H1 (cell line): ENCODE measurements around the gene ABCA5. TPM values are rescaled to one million over a fixed set of nuclear protein-coding genes. Genes with fewer than 3 reads are reported as not detected.

Source experiments
- CTCF ChIA-PET: fragments of 300-600 bp; sonication (Branson Sonifier 250); formaldehyde crosslinking; loops from one replicate; lab custom pipeline; 2021; ENCODE audit not compliant: partially characterized antibody; lab: Charles Lee
- POLR2A ChIA-PET: fragments of 300-600 bp; sonication (Branson Sonifier 250); formaldehyde crosslinking; loops from one replicate; lab custom pipeline; 2021; ENCODE audit warnings: inconsistent platforms; ENCODE audit not compliant: partially characterized antibody; lab: Charles Lee
- DNase-seq, 2 experiments: peaks; one replicate each; pipeline versions ENCODE4 v3.0.0 to v3.0.0-alpha.2; 2010 to 2022; ENCODE audit warnings: low spot score in 2 of 2, low read depth in 1 of 2, mixed read lengths in 1 of 2
- FAIRE-seq: peaks from 2 replicates; lab custom pipeline; 2011; peaks lifted over from hg19 to GRCh38; lab: Jason Lieb, UNC
- H2AFZ ChIP-seq: 2 replicates; pipeline ENCODE4 v1.8.1; 2012; ENCODE audit warnings: low read length, inconsistent platforms
- H2AK5ac ChIP-seq: 2 replicates; pipeline ENCODE4 v1.6.1; 2013; ENCODE audit warnings: low read depth, low read length
- H2BK120ac ChIP-seq: replicated peaks from 2 replicates; pipeline ENCODE3; 2013; ENCODE audit warnings: low read depth, low read length, inconsistent platforms
- H2BK12ac ChIP-seq: 2 replicates; pipeline ENCODE4 v1.6.1; 2013; ENCODE audit warnings: low read depth, low read length
- H2BK15ac ChIP-seq: 2 replicates; pipeline ENCODE4 v1.6.1; 2013; ENCODE audit warnings: low read length
- H2BK20ac ChIP-seq: 2 replicates; pipeline ENCODE4 v1.6.1; 2013; ENCODE audit warnings: low read length
- H2BK5ac ChIP-seq: 2 replicates; pipeline ENCODE4 v1.6.1; 2013; ENCODE audit warnings: low read depth, low read length
- H3K14ac ChIP-seq: 2 replicates; pipeline ENCODE4 v1.6.1; 2013; ENCODE audit warnings: inconsistent platforms; ENCODE audit not compliant: insufficient read length
- H3K18ac ChIP-seq: 2 replicates; pipeline ENCODE4 v1.6.1; 2013; ENCODE audit warnings: low read length; ENCODE audit errors: extremely low read depth
- H3K23ac ChIP-seq: 2 replicates; pipeline ENCODE4 v1.6.1; 2013; ENCODE audit warnings: inconsistent platforms; ENCODE audit not compliant: insufficient read length
- H3K23me2 ChIP-seq: 2 replicates; pipeline ENCODE4 v1.6.1; 2013; ENCODE audit warnings: low read depth, low read length
- H3K27ac ChIP-seq: 2 replicates; pipeline ENCODE4 v1.6.1; 2011; ENCODE audit warnings: low read depth, low read length, inconsistent platforms
- H3K27me3 ChIP-seq, 4 experiments: replicated peaks in 1 of 4; 1 replicate in 1 of 4; 2 replicates in 3 of 4; pipeline versions ENCODE4 v1.6.1 to v1.8.1; 2011 to 2013; ENCODE audit warnings: low read length in 3 of 4, mild to moderate bottlenecking in 3 of 4, inconsistent platforms in 2 of 4, mixed read lengths in 2 of 4, moderate library complexity in 1 of 4; ENCODE audit not compliant: control insufficient read depth in 3 of 4, insufficient read depth in 3 of 4; ENCODE audit errors: extremely low read depth in 1 of 4
- H3K36me3 ChIP-seq, 4 experiments: 2 replicates each; pipeline versions ENCODE4 v1.6.1 to v1.8.1; 2011 to 2013; ENCODE audit warnings: mild to moderate bottlenecking in 4 of 4, low read length in 3 of 4, moderate library complexity in 2 of 4, control low read depth in 1 of 4, inconsistent platforms in 1 of 4; ENCODE audit not compliant: insufficient read depth in 4 of 4, control insufficient read depth in 2 of 4
- H3K4ac ChIP-seq: replicated peaks from 2 replicates; pipeline ENCODE3; 2013; ENCODE audit warnings: low read length, low read depth, mixed read lengths, inconsistent platforms; ENCODE audit not compliant: insufficient read length
- H3K4me1 ChIP-seq, 4 experiments: replicated peaks in 1 of 4; 1 replicate in 1 of 4; 2 replicates in 3 of 4; pipeline versions ENCODE4 v1.6.1 to v1.8.1; 2011 to 2013; ENCODE audit warnings: low read length in 3 of 4, inconsistent platforms in 2 of 4, mixed read lengths in 1 of 4; ENCODE audit not compliant: insufficient read depth in 4 of 4, control insufficient read depth in 3 of 4
- H3K4me2 ChIP-seq, 2 experiments: 2 replicates each; pipeline versions ENCODE4 v1.6.1 to v1.8.1; 2011 to 2013; ENCODE audit warnings: low read depth in 2 of 2, low read length in 2 of 2, control low read depth in 1 of 2, inconsistent platforms in 1 of 2, mild to moderate bottlenecking in 1 of 2; ENCODE audit not compliant: insufficient read depth in 1 of 2
- H3K4me3 ChIP-seq, 4 experiments: fragments of 200-600, 300-600 bp in 1 of 4; sonication (generic), shearing (Covaris generic), sonication (Bioruptor Twin) in 1 of 4; 2 replicates each; pipeline versions ENCODE4 v1.5.1 to v1.8.1; 2011 to 2016; ENCODE audit warnings: low read length in 4 of 4, low read depth in 3 of 4, control low read depth in 2 of 4, inconsistent platforms in 2 of 4, mild to moderate bottlenecking in 2 of 4, mixed read lengths in 1 of 4, moderate library complexity in 1 of 4; ENCODE audit not compliant: insufficient read depth in 2 of 4; ENCODE audit errors: extremely low read depth in 1 of 4
- H3K56ac ChIP-seq: replicated peaks from 2 replicates; pipeline ENCODE3; 2013; ENCODE audit warnings: low read depth, mild to moderate bottlenecking, mixed read lengths, low read length, inconsistent platforms; ENCODE audit not compliant: insufficient read length
- H3K79me1 ChIP-seq: 2 replicates; pipeline ENCODE4 v1.6.1; 2013; ENCODE audit warnings: low read depth, low read length, control low read depth
- H3K79me2 ChIP-seq, 2 experiments: 2 replicates each; pipeline versions ENCODE4 v1.6.1 to v1.8.1; 2012 to 2013; ENCODE audit warnings: low read length in 2 of 2, mild to moderate bottlenecking in 2 of 2, inconsistent platforms in 1 of 2; ENCODE audit not compliant: insufficient read depth in 2 of 2, control insufficient read depth in 1 of 2
- H3K9ac ChIP-seq, 4 experiments: replicated peaks in 1 of 4; 1 replicate in 1 of 4; 2 replicates in 3 of 4; pipeline versions ENCODE4 v1.6.1 to v1.8.1; 2011 to 2013; ENCODE audit warnings: low read depth in 3 of 4, low read length in 3 of 4, control low read depth in 2 of 4, mild to moderate bottlenecking in 2 of 4, moderate library complexity in 2 of 4, inconsistent platforms in 1 of 4; ENCODE audit errors: extremely low read depth in 1 of 4
- H3K9me3 ChIP-seq, 2 experiments: 2 replicates each; pipeline versions ENCODE4 v1.6.1 to v1.8.1; 2012 to 2013; ENCODE audit warnings: mild to moderate bottlenecking in 2 of 2, moderate library complexity in 2 of 2, control low read depth in 1 of 2, inconsistent platforms in 1 of 2, low read depth in 1 of 2, low read length in 1 of 2, mixed read lengths in 1 of 2; ENCODE audit not compliant: insufficient read depth in 2 of 2
- H4K20me1 ChIP-seq, 2 experiments: replicated peaks in 1 of 2; 2 replicates each; pipeline versions ENCODE3 to v1.8.1; 2011 to 2013; ENCODE audit warnings: inconsistent platforms in 2 of 2, low read length in 2 of 2, mild to moderate bottlenecking in 1 of 2; ENCODE audit not compliant: insufficient read depth in 2 of 2, control insufficient read depth in 1 of 2
- H4K5ac ChIP-seq: 2 replicates; pipeline ENCODE4 v1.6.1; 2013; ENCODE audit warnings: low read length, low read depth, mixed read lengths, inconsistent platforms; ENCODE audit not compliant: insufficient read length
- H4K8ac ChIP-seq: 2 replicates; pipeline ENCODE4 v1.8.0; 2013; ENCODE audit warnings: mild to moderate bottlenecking, moderate library complexity, low read length, inconsistent platforms; ENCODE audit not compliant: insufficient read depth; ENCODE audit errors: extremely low read depth
- H4K91ac ChIP-seq: replicated peaks from 2 replicates; pipeline ENCODE3; 2013; ENCODE audit warnings: low read length, mixed read lengths, inconsistent platforms; ENCODE audit not compliant: insufficient read length
- CBX8 ChIP-seq: fragments of 300-800, 300-1000 bp; sonication (generic); IDR thresholded peaks from 2 replicates; pipeline ENCODE4 v1.7.1; 2016; ENCODE audit warnings: low read depth, low read length, borderline replicate concordance
- MAX ChIP-seq: IDR thresholded peaks from 2 replicates; pipeline ENCODE4 v1.6.1; 2012; ENCODE audit warnings: inconsistent platforms
- RAD21 ChIP-seq, 2 experiments: IDR thresholded peaks in 1 of 2; conservative IDR thresholded peaks in 1 of 2; 2 replicates each; pipeline ENCODE4 v1.6.1; 2011; ENCODE audit warnings: low read depth in 2 of 2, low read length in 2 of 2, improper control_type of control experiment in 1 of 2, inconsistent platforms in 1 of 2, mild to moderate bottlenecking in 1 of 2, moderate library complexity in 1 of 2
- RNF2 ChIP-seq: fragments of 200-900, 300-1000 bp; sonication (generic); IDR thresholded peaks from 2 replicates; pipeline ENCODE4 v1.7.1; 2016; ENCODE audit warnings: borderline replicate concordance, low read depth, mild to moderate bottlenecking, antibody characterized with exemption, low read length; ENCODE audit not compliant: poor library complexity, severe bottlenecking; ENCODE audit errors: missing control alignments
- SP4 ChIP-seq: IDR thresholded peaks from 2 replicates; pipeline ENCODE4 v1.6.1; 2012; ENCODE audit warnings: low read length, inconsistent platforms
- YY1 ChIP-seq: IDR thresholded peaks from 2 replicates; pipeline ENCODE4 v1.6.1; 2011; ENCODE audit warnings: low read depth, mild to moderate bottlenecking, low read length
- WGBS, 2 experiments: shearing (Covaris generic) in 1 of 2; methylation state at CpG; one replicate each; pipeline versions ENCODE4 v1.1.6 to v1.1.7; 2013 to 2015; ENCODE audit warnings: low lambda C conversion rate in 2 of 2, mixed read lengths in 2 of 2, inconsistent platforms in 1 of 2, low coverage in 1 of 2, missing lambda C conversion rate in 1 of 2; ENCODE audit not compliant: insufficient replicate concordance in 2 of 2, insufficient coverage in 1 of 2, insufficient read length in 1 of 2; ENCODE audit errors: extremely low coverage in 1 of 2, missing lambda C conversion rate in 1 of 2; 5-methylcytosine and 5-hydroxymethylcytosine counted together
- polyA plus RNA-seq, 7 experiments: library from polyadenylated mRNA; depleted of rRNA in 3 of 7; stranded (reverse) in 5 of 7; unstranded in 2 of 7; fragments of >200 nt in 5 of 7; fragments of 200-250 nt in 2 of 7; gene quantifications; 1 replicate in 5 of 7; 2 replicates in 1 of 7; 4 replicates in 1 of 7; pipeline versions ENCODE4 v1.2.1 to v1.2.3, GENCODE V29; 2011 to 2013; ENCODE audit warnings: missing spikeins in 2 of 7, mixed read lengths in 2 of 7
- total RNA-seq: library from RNA; stranded (reverse); fragmentation: NEBNext Ultra II Directional; extraction: Animal tissue kit (Norgen Biotek cat#: 25700); gene quantifications from 2 replicates; pipeline ENCODE4 v1.2.1, GENCODE V29; 2021

ABCA5 gene
- total and polyA plus RNA-seq, 2 of the 8 experiments (the other 6 are each of a cell fraction or from before 2014, with no cell fraction given): 1.3 to 4.1 TPM

- Histone ChIP-seq H4K20me1 (no peaks in the 10 kb centered on the region), H3K4me1 (no peaks in the 10 kb centered on the region; a peak in 1 of 7 replicates), H3K4ac (no peak overlapping the region), H3K4me2 (no peak overlapping the region), H3K18ac (no peak overlapping the region), H3K36me3 (no peaks in the 10 kb centered on the region), H2BK15ac (no peak overlapping the region), H3K79me1 (no peaks in the 10 kb centered on the region), H4K8ac (no peak overlapping the region), H3K9me3 (no peaks in the 10 kb centered on the region), H3K23me2 (no peaks in the 10 kb centered on the region), H4K91ac (no peak overlapping the region), H2AFZ (no peak overlapping the region), H3K4me3 (no peak overlapping the region), H3K14ac (no peak overlapping the region), H3K27ac (no peak overlapping the region), H2BK120ac (no peak overlapping the region), H2AK5ac (no peak overlapping the region), H4K5ac (no peak overlapping the region), H3K9ac (no peak overlapping the region), H2BK20ac (no peak overlapping the region), H2BK5ac (no peak overlapping the region), H3K56ac (no peak overlapping the region), H3K79me2 (no peaks in the 10 kb centered on the region), H2BK12ac (no peak overlapping the region), H3K27me3 (no peaks in the 10 kb centered on the region), H3K23ac (no peak overlapping the region)
- POLR2A ChIA-PET: no interaction called here
- CTCF ChIA-PET: interaction anchor here (0.7 to 1.8 kb wide), 3 partner anchors 18 to 1459 kb away, joined by 3 to 5 read pairs (median 3); no protein-coding TSS in a partner anchor
- TF ChIP-seq SP4 (no peak), RAD21 (IDR thresholded peaks at IDR 0.05 in 1 of 2, conservative IDR thresholded peaks at IDR 0.05 in 1 of 2; ENCODE audit: low read depth in 2 of 2, low read length in 2 of 2) (no peak), MAX (no peak), CBX8 (no peak), RNF2 (no peak), YY1 (no peak)
- no peak for DNase-seq
- 100% methylated on average over 2 of the region's 2 CpGs; no CpG with 5 or more reads in 1 of the 2 experiments for WGBS, 2 experiments
- no peak for FAIRE-seq
These were observed 48.3 kb upstream of the ABCA5 start for GRCh38 chr17:69375229-69375628.
